DMS153 treated with DMSO at 0.1 percent for 48 hours (cell line): ENCODE results near the gene AGO3.
A peak's percentile ranks its signal among the peaks of the same experiment; 100 is the strongest.
"Not testable (repeated sequence)": the region's sequence is repeated elsewhere in the genome, so short reads cannot be mapped to it uniquely, and the experiment has no call there.

ENCODE experiments used
- DNase-seq: peaks from one replicate; lab custom pipeline; 2025; ENCODE audit not compliant: unreplicated experiment; lab: John Stamatoyannopoulos, UW

The AGO3 gene

GRCh38 chr1:35930593-35931445 is at the start of gene AGO3:
Gene AGO3 (plus strand): TSS chr1:35931105. CDS start chr1:35931427, 322 bp downstream.
- DNase-seq = peak; percentile 98

GRCh38 chr1:35881850-35882273 is 49.0 kb upstream of the AGO3 start:
- DNase-seq = no peak

GRCh38 chr1:35882586-35882944 is 48.3 kb upstream of the AGO3 start:
- DNase-seq = no peak

- peak; percentile 99 for DNase-seq
Measured at GRCh38 chr1:35882945-35883634, 47.8 kb upstream of the AGO3 start, which contains the start of gene AGO1. Gene AGO1 (plus strand): TSS chr1:35883209. CDS start chr1:35883422, 213 bp downstream.

- no peak for DNase-seq
Measured at GRCh38 chr1:35883635-35884101, 47.2 kb upstream of the AGO3 start.

GRCh38 chr1:35884934-35885333 is 46.0 kb upstream of the AGO3 start:
- no peak for DNase-seq

GRCh38 chr1:35885961-35886558 is 44.8 kb upstream of the AGO3 start:
- DNase-seq = peak; percentile 35

GRCh38 chr1:35886577-35887431 is 44.1 kb upstream of the AGO3 start:
- no peak for DNase-seq

- no peak for DNase-seq
Measured at GRCh38 chr1:35887508-35887907, 43.4 kb upstream of the AGO3 start.

GRCh38 chr1:35888255-35888654 is 42.6 kb upstream of the AGO3 start:
- no peak for DNase-seq

- not testable (repeated sequence) for DNase-seq
Measured at GRCh38 chr1:35888981-35889380, 41.9 kb upstream of the AGO3 start.

GRCh38 chr1:35893051-35893879 is 37.6 kb upstream of the AGO3 start:
- DNase-seq = no peak

GRCh38 chr1:35894183-35894582 is 36.7 kb upstream of the AGO3 start:
- DNase-seq = no peak

- DNase-seq = no peak
Measured at GRCh38 chr1:35894656-35895055, 36.2 kb upstream of the AGO3 start.

GRCh38 chr1:35899941-35900340 is 31.0 kb upstream of the AGO3 start:
- no peak for DNase-seq

- no peak for DNase-seq
Measured at GRCh38 chr1:35901235-35901634, 29.7 kb upstream of the AGO3 start.

GRCh38 chr1:35902671-35903070 is 28.2 kb upstream of the AGO3 start:
- DNase-seq = no peak

GRCh38 chr1:35914717-35915116 is 16.2 kb upstream of the AGO3 start:
- no peak for DNase-seq

GRCh38 chr1:35915693-35916092 is 15.2 kb upstream of the AGO3 start:
- no peak for DNase-seq

GRCh38 chr1:35923791-35924221 is 7.1 kb upstream of the AGO3 start:
- no peak for DNase-seq
